Measurements from ENCODE around the gene ACTR5. TPM values are rescaled to one million over a fixed set of nuclear protein-coding genes. Genes with fewer than 3 reads are reported as not detected.

The ACTR5 gene
- total RNA-seq, 1 experiment from 2014 or later: 14.1 TPM

DNA sequence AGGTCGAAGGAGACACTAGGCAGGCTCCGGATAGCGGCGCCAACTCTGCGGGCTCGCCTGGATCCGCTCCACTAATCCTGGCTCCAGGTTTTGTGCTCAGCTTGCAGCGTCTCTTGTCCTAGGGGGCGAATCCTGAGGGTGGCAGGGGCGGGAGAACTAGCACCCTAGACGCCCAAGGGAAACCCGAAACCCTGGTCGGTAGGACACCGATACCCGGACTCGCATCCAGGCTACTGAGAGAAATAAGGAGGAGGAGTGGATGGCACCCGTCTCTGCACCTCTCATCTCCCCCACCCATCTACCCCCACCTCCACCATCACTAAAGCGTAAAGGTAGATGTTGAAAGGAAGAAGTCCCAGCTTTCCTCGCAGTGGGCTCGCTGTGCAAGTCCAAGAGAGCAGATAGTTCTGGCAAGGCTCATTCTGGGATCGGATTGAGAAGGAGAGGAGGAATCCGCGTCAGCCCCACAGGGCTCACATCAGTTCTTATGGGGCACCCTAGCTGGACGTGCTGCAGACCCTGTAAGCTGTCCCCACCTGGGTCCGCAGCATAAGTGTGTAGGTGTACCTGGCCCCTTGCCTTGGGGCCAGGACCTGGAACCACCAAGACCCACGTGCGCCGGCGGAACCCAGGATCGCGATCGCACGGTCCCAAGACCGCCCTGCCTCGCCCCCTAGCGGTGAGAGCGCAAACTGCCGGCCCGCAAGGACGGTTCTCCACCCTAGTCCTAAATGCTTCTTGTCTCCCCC lies 17.1 kb upstream of the ACTR5 start:
- peaks cover 44 to 55% of the 10 kb centered on the region in 2 experiments for H3K4me1 Mint-ChIP-seq

More for the DNA sequence above, 17.1 kb upstream of the ACTR5 start:
- Mint-ChIP-seq H3K36me3 (ENCODE audit: insufficient read depth in 1 of 3, low read depth in 3 of 3) (peaks cover 0 to 2% (median 0%) of the 10 kb centered on the region in 3 experiments; a peak in 1 of 7 replicates), H3K27me3 (ENCODE audit: low read depth) (peaks cover 99% of the 10 kb centered on the region), H3K27ac (no peak overlapping the region), H3K9me3 (peaks cover 4 to 6% of the 10 kb centered on the region in 2 experiments; a peak in 3 of 5 replicates), H3K4me3 (peak overlapping the region; percentile 49 to 78)
- no peak overlapping the region for H3K18ac ChIP-seq (ENCODE audit: insufficient read length, low read depth, low read length)
- DNase-seq: peak; percentile 91
- H3K79me2 ChIP-seq (ENCODE audit: insufficient read depth, low read length): 0 out of 2 replicates have a peak, but pooled peaks cover 3% of the 10 kb centered on the region
- no peak overlapping the region for H4K91ac ChIP-seq (ENCODE audit: insufficient read length, low read depth, low read length)
- no peak overlapping the region for H2AK5ac ChIP-seq (ENCODE audit: insufficient read length, low read length)
- no peak overlapping the region for H2BK5ac ChIP-seq (ENCODE audit: insufficient read length, low read length)
- H4K8ac ChIP-seq (replicated peaks; ENCODE audit: insufficient read length, low read depth, low read length): no peak overlapping the region
- no peak overlapping the region for H2BK20ac ChIP-seq (ENCODE audit: low read depth, low read length, poor library complexity, severe bottlenecking)
- H3K9me3 ChIP-seq (ENCODE audit: control insufficient read depth, low read depth, low read length): no peaks in the 10 kb centered on the region
- TF ChIP-seq, protein P1, sequence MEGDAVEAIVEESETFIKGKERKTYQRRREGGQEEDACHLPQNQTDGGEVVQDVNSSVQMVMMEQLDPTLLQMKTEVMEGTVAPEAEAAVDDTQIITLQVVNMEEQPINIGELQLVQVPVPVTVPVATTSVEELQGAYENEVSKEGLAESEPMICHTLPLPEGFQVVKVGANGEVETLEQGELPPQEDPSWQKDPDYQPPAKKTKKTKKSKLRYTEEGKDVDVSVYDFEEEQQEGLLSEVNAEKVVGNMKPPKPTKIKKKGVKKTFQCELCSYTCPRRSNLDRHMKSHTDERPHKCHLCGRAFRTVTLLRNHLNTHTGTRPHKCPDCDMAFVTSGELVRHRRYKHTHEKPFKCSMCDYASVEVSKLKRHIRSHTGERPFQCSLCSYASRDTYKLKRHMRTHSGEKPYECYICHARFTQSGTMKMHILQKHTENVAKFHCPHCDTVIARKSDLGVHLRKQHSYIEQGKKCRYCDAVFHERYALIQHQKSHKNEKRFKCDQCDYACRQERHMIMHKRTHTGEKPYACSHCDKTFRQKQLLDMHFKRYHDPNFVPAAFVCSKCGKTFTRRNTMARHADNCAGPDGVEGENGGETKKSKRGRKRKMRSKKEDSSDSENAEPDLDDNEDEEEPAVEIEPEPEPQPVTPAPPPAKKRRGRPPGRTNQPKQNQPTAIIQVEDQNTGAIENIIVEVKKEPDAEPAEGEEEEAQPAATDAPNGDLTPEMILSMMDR (conservative IDR thresholded peaks at IDR 0.05): peak; percentile 99
- no peak overlapping the region for H3K56ac ChIP-seq (ENCODE audit: insufficient read length, low read depth, low read length)
- H2BK12ac ChIP-seq (ENCODE audit: insufficient read length, low read depth, low read length): no peak overlapping the region
- WGBS (ENCODE audit: extremely low coverage, insufficient read length, low lambda C conversion rate): no CpG with 5 or more reads among the region's 40 CpGs
- no peak overlapping the region for H3K9ac ChIP-seq (ENCODE audit: extremely low read depth, insufficient read length, low read length)
- H4K5ac ChIP-seq (ENCODE audit: insufficient read length, low read depth, low read length): no peak overlapping the region
- no peak overlapping the region for H3K23ac ChIP-seq (ENCODE audit: insufficient read length, low read depth, low read length)
- no peaks in the 10 kb centered on the region for H4K20me1 ChIP-seq (ENCODE audit: control insufficient read depth, insufficient read depth, insufficient read length)
- peaks cover 20% of the 10 kb centered on the region for H3K23me2 ChIP-seq (ENCODE audit: insufficient read length, low read depth, low read length, poor library complexity, severe bottlenecking)
- H2BK15ac ChIP-seq (ENCODE audit: low read depth, low read length): no peak overlapping the region
- peak overlapping the region; percentile 67 for H3K4me2 ChIP-seq (ENCODE audit: insufficient read depth, insufficient read length, low read length)
- H3K4ac ChIP-seq (ENCODE audit: low read depth, low read length): no peak overlapping the region
- no peaks in the 10 kb centered on the region for H3K79me1 ChIP-seq (ENCODE audit: insufficient read depth, low read depth, low read length, poor library complexity, severe bottlenecking)
- H3T11ph ChIP-seq (ENCODE audit: low read length): no peak overlapping the region
- no peak overlapping the region for H3K14ac ChIP-seq (ENCODE audit: insufficient read depth, low read length)
- H3K27me3 ChIP-seq (ENCODE audit: insufficient read depth, low read length): peaks cover 45% of the 10 kb centered on the region
- H2AFZ ChIP-seq (ENCODE audit: low read length): no peak overlapping the region
- peaks cover 6% of the 10 kb centered on the region; the same call in 1 of the 2 replicates for H3K4me1 ChIP-seq (ENCODE audit: insufficient read depth, low read length)
- H2BK120ac ChIP-seq (ENCODE audit: low read depth, low read length, poor library complexity, severe bottlenecking): no peak overlapping the region
- H3K27ac ChIP-seq (ENCODE audit: insufficient read length, low read depth, low read length): no peak overlapping the region

All from H9 (cell line).